Activated CD4-positive, alpha-beta memory T cell treated with anti-CD3 and anti-CD28 coated beads for 36 hours (primary cell): ENCODE measurements around the gene HSPH1. TPM values are rescaled to one million over a fixed set of nuclear protein-coding genes. Genes with fewer than 3 reads are reported as not detected.

ENCODE experiments used
- CTCF ChIA-PET: fragments of 350-600 bp; sonication (Branson Sonifier 250); formaldehyde crosslinking; loops from one replicate; lab custom pipeline; 2021; ENCODE audit warnings: antibody characterized with exemption, inconsistent platforms; lab: Charles Lee
- POLR2A ChIA-PET: fragments of 350-600 bp; sonication (Branson Sonifier 250); formaldehyde crosslinking; loops from one replicate; lab custom pipeline; 2021; ENCODE audit warnings: antibody characterized with exemption; lab: Charles Lee
- DNase-seq: peaks from one replicate; pipeline ENCODE4 v3.0.0-alpha.2; 2020
- H3K27ac Mint-ChIP-seq: one replicate; pipeline ENCODE4 v1.8.0; 2021; ENCODE audit warnings: mixed read lengths
- H3K27me3 Mint-ChIP-seq: one replicate; pipeline ENCODE4 v1.8.0; 2021; ENCODE audit warnings: mixed read lengths
- H3K36me3 Mint-ChIP-seq: one replicate; pipeline ENCODE4 v1.8.0; 2021; ENCODE audit warnings: mixed read lengths
- H3K4me1 Mint-ChIP-seq: one replicate; pipeline ENCODE4 v1.8.0; 2021; ENCODE audit warnings: low read depth, mixed read lengths
- H3K4me3 Mint-ChIP-seq: one replicate; pipeline ENCODE4 v1.8.0; 2021; ENCODE audit warnings: mild to moderate bottlenecking, mixed read lengths
- H3K9me3 Mint-ChIP-seq: one replicate; pipeline ENCODE4 v1.8.0; 2021; ENCODE audit warnings: mixed read lengths
- intact Hi-C: fragments of 100-400 bp; cut with micrococcal nuclease; formaldehyde crosslinking; loops from one replicate; pipeline ENCODE4 v1.15.1; 2023
- total RNA-seq, 2 experiments: library from RNA; stranded (reverse); gene quantifications; one replicate each; pipeline ENCODE4 v1.2.3, GENCODE V29; 2021

The HSPH1 gene
- total RNA-seq, 2 experiments from 2014 or later = 214 to 221 TPM

DNA sequence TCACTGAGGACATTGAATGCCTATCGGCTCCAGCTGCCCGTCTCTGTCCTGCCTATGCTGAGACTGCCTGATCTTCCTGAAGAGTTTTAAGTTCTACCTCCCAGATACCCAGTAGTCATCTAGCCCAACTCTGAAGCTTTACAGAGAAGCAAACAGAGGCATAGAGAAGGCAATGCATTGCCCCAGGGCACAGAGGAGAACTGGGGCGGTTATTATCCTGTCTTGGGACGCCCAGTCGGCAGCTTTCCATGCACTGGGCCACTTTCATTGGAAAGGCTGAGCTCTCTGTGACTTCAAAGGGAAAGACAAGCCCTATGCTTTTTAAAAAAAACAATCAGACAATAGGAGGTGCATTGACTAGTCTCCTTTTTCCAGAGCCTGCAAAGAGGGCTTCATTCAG, 71.6 kb downstream of the HSPH1 start:
- H3K9me3 Mint-ChIP-seq = no peaks in the 10 kb centered on the region
- no peaks in the 10 kb centered on the region for H3K4me1 Mint-ChIP-seq
- POLR2A ChIA-PET = no interaction called here
- no peak overlapping the region for H3K4me3 Mint-ChIP-seq
- intact Hi-C loops = no loop called here
- DNase-seq = no peak
- no peak overlapping the region for H3K27ac Mint-ChIP-seq
- H3K27me3 Mint-ChIP-seq = peaks cover 9% of the 10 kb centered on the region
- H3K36me3 Mint-ChIP-seq = no peaks in the 10 kb centered on the region
- CTCF ChIA-PET = interaction anchor here (1.0 kb wide), 1 partner anchor 40 kb away, joined by 3 read pairs; no protein-coding TSS in a partner anchor

DNA sequence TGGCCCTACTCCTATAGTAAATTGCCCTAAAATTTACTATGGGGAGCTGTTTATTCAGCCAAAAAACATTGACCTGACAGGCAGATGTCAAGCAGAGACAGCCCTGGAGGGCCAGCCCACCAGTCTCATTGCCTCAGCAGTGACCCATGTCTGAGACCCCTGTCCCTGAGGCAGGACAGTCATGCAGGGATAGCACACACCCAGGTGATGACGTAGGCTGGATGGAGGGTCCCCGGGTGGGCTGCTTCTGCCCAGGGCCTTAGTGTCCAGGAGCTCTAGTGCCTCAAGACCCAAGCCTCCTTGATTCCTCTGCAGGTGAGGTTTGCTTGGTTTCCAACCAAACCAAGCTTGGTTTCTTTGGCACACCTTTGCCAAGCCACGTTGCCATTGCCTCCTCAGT, 72.1 kb downstream of the HSPH1 start:
- intact Hi-C loops = no loop called here
- Mint-ChIP-seq H3K4me3 (no peak overlapping the region), H3K36me3 (no peaks in the 10 kb centered on the region), H3K9me3 (no peaks in the 10 kb centered on the region), H3K27ac (no peak overlapping the region), H3K27me3 (peaks cover 9% of the 10 kb centered on the region), H3K4me1 (no peaks in the 10 kb centered on the region)
- POLR2A ChIA-PET = no interaction called here
- CTCF ChIA-PET = interaction anchor here (1.0 kb wide), 1 partner anchor 39 kb away, joined by 3 read pairs; no protein-coding TSS in a partner anchor
- DNase-seq = no peak

DNA sequence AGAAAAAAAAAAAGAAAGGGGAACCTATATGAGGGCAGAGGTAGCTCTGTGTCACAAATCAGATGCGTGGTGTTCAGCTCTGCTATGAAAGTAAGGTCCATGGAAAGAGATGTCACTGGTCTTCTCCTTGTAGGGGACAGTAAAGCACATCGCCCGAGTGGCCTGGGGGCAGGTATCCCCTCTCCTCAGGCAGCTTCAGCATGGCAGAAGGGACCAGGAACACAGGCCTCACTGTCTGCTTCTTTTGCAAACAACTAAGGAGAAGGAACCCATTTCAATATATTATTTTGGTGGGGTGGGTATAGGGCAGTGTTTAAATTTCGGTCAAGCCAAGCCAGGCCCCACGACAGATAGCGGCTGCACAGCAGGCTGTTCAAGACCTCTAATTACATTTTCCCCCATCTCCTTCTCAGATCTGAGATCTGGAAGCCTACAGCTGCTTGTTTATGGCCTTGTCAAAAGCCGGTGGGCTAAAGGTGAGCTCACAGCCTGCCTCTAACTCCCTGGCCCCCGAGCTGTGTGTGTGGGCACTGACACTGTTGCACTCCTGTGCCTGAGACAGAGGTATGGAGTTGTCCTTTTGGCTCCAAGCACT, 72.8 kb downstream of the HSPH1 start:
- DNase-seq = no peak
- ChIA-PET POLR2A (no interaction called here), CTCF (no interaction called here)
- Mint-ChIP-seq H3K27me3 (peaks cover 12% of the 10 kb centered on the region), H3K4me1 (no peaks in the 10 kb centered on the region), H3K9me3 (no peaks in the 10 kb centered on the region), H3K4me3 (no peak overlapping the region), H3K27ac (no peak overlapping the region), H3K36me3 (no peaks in the 10 kb centered on the region)
- intact Hi-C loops = no loop called here

Other genes with a start within 250 kb of the HSPH1 start
- gene TEX26, start 229.2 kb downstream of the HSPH1 start, total RNA-seq = not detected
- 1 to 10 TPM; 2.6 to 2.8 TPM for gene B3GLCT, start 38.1 kb upstream of the HSPH1 start, total RNA-seq